GM13977 (cell line): ENCODE measurements around the gene FBXL17.

Experiments
- DNase-seq: peaks from one replicate; pipeline ENCODE4 v3.0.0; 2012; ENCODE audit warnings: low spot score
- in situ Hi-C: fragments of 300-500 bp; cut with MboI; formaldehyde crosslinking; loops from one replicate; pipeline ENCODE4 v1.12.0; 2022; ENCODE audit warnings: low sequenced_read_pairs, low pct_unique_long_range_greater_than_20kb, mixed read lengths, inconsistent platforms; ENCODE audit not compliant: unreplicated experiment
- TF ChIP-seq, protein P1 (sequence below): IDR thresholded peaks from 2 replicates; pipeline ENCODE4 v1.5.1; 2012; ENCODE audit warnings: mild to moderate bottlenecking, control low read depth; ENCODE audit not compliant: insufficient read depth; ENCODE audit errors: extremely low read depth, missing control alignments

FBXL17 gene

GRCh38 chr5:108366500-108366899 is 15.4 kb downstream of the FBXL17 start:
- DNase-seq: no peak
- in situ Hi-C loops: no loop called here
- TF ChIP-seq, protein P1, sequence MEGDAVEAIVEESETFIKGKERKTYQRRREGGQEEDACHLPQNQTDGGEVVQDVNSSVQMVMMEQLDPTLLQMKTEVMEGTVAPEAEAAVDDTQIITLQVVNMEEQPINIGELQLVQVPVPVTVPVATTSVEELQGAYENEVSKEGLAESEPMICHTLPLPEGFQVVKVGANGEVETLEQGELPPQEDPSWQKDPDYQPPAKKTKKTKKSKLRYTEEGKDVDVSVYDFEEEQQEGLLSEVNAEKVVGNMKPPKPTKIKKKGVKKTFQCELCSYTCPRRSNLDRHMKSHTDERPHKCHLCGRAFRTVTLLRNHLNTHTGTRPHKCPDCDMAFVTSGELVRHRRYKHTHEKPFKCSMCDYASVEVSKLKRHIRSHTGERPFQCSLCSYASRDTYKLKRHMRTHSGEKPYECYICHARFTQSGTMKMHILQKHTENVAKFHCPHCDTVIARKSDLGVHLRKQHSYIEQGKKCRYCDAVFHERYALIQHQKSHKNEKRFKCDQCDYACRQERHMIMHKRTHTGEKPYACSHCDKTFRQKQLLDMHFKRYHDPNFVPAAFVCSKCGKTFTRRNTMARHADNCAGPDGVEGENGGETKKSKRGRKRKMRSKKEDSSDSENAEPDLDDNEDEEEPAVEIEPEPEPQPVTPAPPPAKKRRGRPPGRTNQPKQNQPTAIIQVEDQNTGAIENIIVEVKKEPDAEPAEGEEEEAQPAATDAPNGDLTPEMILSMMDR: no peak

- no peak for DNase-seq
- TF ChIP-seq, protein P1: no peak
- in situ Hi-C loops: no loop called here
Measured at GRCh38 chr5:108361771-108362170, 20.1 kb downstream of the FBXL17 start.

DNA sequence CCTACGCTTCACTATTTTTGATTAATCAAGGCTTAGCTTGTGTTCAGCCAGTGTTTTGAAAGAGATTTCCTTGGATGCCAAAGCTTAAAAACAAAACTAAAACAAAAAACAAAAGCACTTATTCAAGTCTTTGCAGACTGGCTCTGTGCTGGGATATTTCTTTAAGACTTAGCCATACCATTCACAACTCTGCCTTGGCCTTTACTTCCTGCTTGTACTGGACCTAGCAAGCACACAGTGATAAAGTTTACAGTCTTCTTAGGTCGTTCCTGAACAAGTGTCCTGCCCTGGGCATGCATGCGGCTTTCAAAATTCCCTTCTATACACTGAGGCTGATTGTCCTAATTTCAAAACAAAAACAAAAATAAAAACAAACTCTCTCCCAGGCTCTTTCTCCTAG is 20.7 kb downstream of the FBXL17 start:
- DNase-seq: no peak
- TF ChIP-seq, protein P1: no peak
- in situ Hi-C loops: no loop called here

- in situ Hi-C loops: no loop called here
- TF ChIP-seq, protein P1: no peak
- DNase-seq: no peak
Measured at GRCh38 chr5:108360280-108360679, 21.6 kb downstream of the FBXL17 start.

DNA sequence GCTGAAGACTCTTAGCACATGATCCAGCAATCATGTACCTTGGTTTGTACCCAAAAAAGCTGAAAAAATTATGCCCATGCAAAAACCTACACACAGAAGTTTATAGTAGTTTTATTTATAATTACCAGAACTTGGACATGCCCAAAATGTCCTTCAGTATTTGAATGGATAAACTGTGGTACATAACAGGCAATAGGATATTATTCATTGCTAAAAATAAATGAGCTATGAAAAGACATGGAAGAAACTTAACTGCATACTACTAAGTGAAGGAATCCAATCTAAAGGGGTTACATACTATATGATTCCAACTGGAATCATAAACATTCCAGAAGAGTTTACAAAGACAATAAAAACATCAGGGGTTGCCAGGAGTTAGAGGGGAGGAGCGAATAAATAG is 25.6 kb downstream of the FBXL17 start:
- in situ Hi-C loops: no loop called here
- TF ChIP-seq, protein P1: no peak
- no peak for DNase-seq

GRCh38 chr5:108353087-108353486 is 28.8 kb downstream of the FBXL17 start:
- in situ Hi-C loops: no loop called here
- TF ChIP-seq, protein P1: no peak
- no peak for DNase-seq
